Osteocyte (in vitro differentiated cells): ENCODE results near the gene UBE3B. TPM values are rescaled to one million over a fixed set of nuclear protein-coding genes. Genes with fewer than 3 reads are reported as not detected.

ENCODE experiments used
- DNase-seq: peaks from one replicate; pipeline ENCODE4 v3.0.0; 2021; ENCODE audit warnings: mixed read lengths; ENCODE audit not compliant: unreplicated experiment; ENCODE audit errors: extremely low spot score
- H3K27ac Mint-ChIP-seq: one replicate; pipeline ENCODE4 v1.8.0; 2021; ENCODE audit warnings: mild to moderate bottlenecking, mixed read lengths; ENCODE audit not compliant: unreplicated experiment
- H3K27me3 Mint-ChIP-seq: one replicate; pipeline ENCODE4 v1.8.0; 2021; ENCODE audit warnings: mixed read lengths; ENCODE audit not compliant: unreplicated experiment
- H3K36me3 Mint-ChIP-seq: one replicate; pipeline ENCODE4 v1.8.0; 2021; ENCODE audit warnings: mixed read lengths; ENCODE audit not compliant: unreplicated experiment
- H3K4me1 Mint-ChIP-seq: one replicate; pipeline ENCODE4 v1.8.0; 2021; ENCODE audit warnings: mixed read lengths; ENCODE audit not compliant: unreplicated experiment
- H3K4me3 Mint-ChIP-seq: one replicate; pipeline ENCODE4 v1.8.0; 2021; ENCODE audit warnings: mild to moderate bottlenecking, moderate library complexity, mixed read lengths; ENCODE audit not compliant: unreplicated experiment
- H3K9me3 Mint-ChIP-seq: one replicate; pipeline ENCODE4 v1.8.0; 2021; ENCODE audit warnings: mixed read lengths; ENCODE audit not compliant: unreplicated experiment
- CTCF ChIP-seq: fragments of 200-600 bp; sonication (generic); IDR thresholded peaks from 2 replicates; pipeline ENCODE4 v1.5.0; 2021; ENCODE audit warnings: antibody characterized with exemption, mild to moderate bottlenecking, moderate library complexity
- total RNA-seq: library from RNA; stranded (reverse); gene quantifications from 2 replicates; pipeline ENCODE4 v1.2.1, GENCODE V29; 2021

The UBE3B gene
- total RNA-seq, 1 donor from 2014 or later = 33.0 TPM

GRCh38 chr12:109581856-109582255, 104.4 kb downstream of the UBE3B start:
- no peaks in the 10 kb centered on the region for H3K27me3 Mint-ChIP-seq

GRCh38 chr12:109582636-109583035, 105.2 kb downstream of the UBE3B start:
- no peaks in the 10 kb centered on the region for H3K4me1 Mint-ChIP-seq
- H3K9me3 Mint-ChIP-seq = no peaks in the 10 kb centered on the region
- DNase-seq = no peak
- H3K4me3 Mint-ChIP-seq = no peak overlapping the region
- no peak overlapping the region for H3K27ac Mint-ChIP-seq
- TF ChIP-seq CTCF = no peak
- no peaks in the 10 kb centered on the region for H3K27me3 Mint-ChIP-seq
- peaks cover 18% of the 10 kb centered on the region for H3K36me3 Mint-ChIP-seq

More at GRCh38 chr12:109581856-109582255, 104.4 kb downstream of the UBE3B start:
- Mint-ChIP-seq H3K27ac (no peak overlapping the region), H3K36me3 (peaks cover 19% of the 10 kb centered on the region), H3K4me3 (no peak overlapping the region), H3K9me3 (no peaks in the 10 kb centered on the region), H3K4me1 (no peaks in the 10 kb centered on the region)
- TF ChIP-seq CTCF = no peak
- no peak for DNase-seq

GRCh38 chr12:109583733-109584132, 106.3 kb downstream of the UBE3B start:
- H3K27ac Mint-ChIP-seq = no peak overlapping the region
- no peaks in the 10 kb centered on the region for H3K9me3 Mint-ChIP-seq
- no peak overlapping the region for H3K4me3 Mint-ChIP-seq
- DNase-seq = no peak
- TF ChIP-seq CTCF = no peak
- H3K36me3 Mint-ChIP-seq = peaks cover 20% of the 10 kb centered on the region
- no peaks in the 10 kb centered on the region for H3K27me3 Mint-ChIP-seq
- no peaks in the 10 kb centered on the region for H3K4me1 Mint-ChIP-seq

Other genes starting within 250 kb of the UBE3B start
- gene FOXN4, start 168.3 kb upstream of the UBE3B start, total RNA-seq = not detected in 2 replicates
- not detected in 2 replicates for gene MYO1H, start 129.7 kb upstream of the UBE3B start, total RNA-seq
- gene KCTD10, start 334 bp upstream of the UBE3B start, total RNA-seq = 43.1 and 43.5 TPM in 2 replicates
- gene MMAB, start 95.9 kb downstream of the UBE3B start, total RNA-seq = 19.5 and 20.6 TPM in 2 replicates
- 10.5 and 13.0 TPM in 2 replicates for gene MVK, start 96.2 kb downstream of the UBE3B start, total RNA-seq
- 1.2 and 1.5 TPM in 2 replicates for gene FAM222A, start 236.2 kb downstream of the UBE3B start, total RNA-seq